Measurements from ENCODE around the gene GBE1.

Gene GBE1

DNA sequence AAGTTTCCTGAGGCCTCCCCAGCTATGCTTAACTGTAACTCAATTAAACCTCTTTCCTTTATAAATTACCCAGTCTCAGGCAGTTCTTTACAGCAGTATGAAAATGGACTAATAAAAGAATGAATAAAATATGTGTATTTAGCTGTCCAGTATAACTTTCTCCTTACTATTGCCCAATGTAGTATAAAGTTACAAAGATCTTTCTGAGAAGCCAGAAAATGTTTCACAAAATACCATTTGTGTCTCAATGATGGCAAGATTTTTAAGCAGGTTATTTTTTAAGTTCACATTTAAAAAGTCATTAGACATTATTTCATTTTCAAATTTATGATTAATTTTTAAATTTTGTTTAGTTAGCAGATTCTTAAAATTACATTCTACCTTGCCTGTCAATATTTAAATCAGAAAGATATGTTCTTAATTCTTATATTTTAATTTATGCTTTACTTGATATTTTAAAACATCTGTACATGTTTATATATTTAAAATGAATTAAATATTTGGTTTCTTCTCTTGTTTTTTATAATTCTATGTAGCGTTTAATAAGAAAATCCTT lies 189.2 kb downstream of the GBE1 start:
- no peak overlapping the region for H2AFZ ChIP-seq (ENCODE audit: low read length)
- H3K4me3 ChIP-seq (ENCODE audit: low read length), result no peak overlapping the region
- H3F3A ChIP-seq (ENCODE audit: insufficient read depth, low read length), result no peaks in the 10 kb centered on the region
- H3K27ac ChIP-seq (ENCODE audit: low read length), result no peak overlapping the region
- H3K27me3 ChIP-seq (replicated peaks; ENCODE audit: insufficient read depth, low read length), result no peaks in the 10 kb centered on the region
- H3K4me2 ChIP-seq (ENCODE audit: low read depth, low read length), result no peak overlapping the region
- H4K20me1 ChIP-seq (ENCODE audit: insufficient read depth, low read length), result no peaks in the 10 kb centered on the region
- no peak for TF ChIP-seq EZH2 (optimal IDR thresholded peaks at IDR 0.05; ENCODE audit: low read depth, low read length)
- no peak for TF ChIP-seq EZH2phosphoT487 (IDR thresholded peaks at IDR 0.05; ENCODE audit: low read length)
- TF ChIP-seq, protein P1, sequence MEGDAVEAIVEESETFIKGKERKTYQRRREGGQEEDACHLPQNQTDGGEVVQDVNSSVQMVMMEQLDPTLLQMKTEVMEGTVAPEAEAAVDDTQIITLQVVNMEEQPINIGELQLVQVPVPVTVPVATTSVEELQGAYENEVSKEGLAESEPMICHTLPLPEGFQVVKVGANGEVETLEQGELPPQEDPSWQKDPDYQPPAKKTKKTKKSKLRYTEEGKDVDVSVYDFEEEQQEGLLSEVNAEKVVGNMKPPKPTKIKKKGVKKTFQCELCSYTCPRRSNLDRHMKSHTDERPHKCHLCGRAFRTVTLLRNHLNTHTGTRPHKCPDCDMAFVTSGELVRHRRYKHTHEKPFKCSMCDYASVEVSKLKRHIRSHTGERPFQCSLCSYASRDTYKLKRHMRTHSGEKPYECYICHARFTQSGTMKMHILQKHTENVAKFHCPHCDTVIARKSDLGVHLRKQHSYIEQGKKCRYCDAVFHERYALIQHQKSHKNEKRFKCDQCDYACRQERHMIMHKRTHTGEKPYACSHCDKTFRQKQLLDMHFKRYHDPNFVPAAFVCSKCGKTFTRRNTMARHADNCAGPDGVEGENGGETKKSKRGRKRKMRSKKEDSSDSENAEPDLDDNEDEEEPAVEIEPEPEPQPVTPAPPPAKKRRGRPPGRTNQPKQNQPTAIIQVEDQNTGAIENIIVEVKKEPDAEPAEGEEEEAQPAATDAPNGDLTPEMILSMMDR (IDR thresholded peaks at IDR 0.05; ENCODE audit: low read length), result no peak
- no peak for DNase-seq
- H3K9me3 ChIP-seq (replicated peaks; ENCODE audit: insufficient read depth, low read length), result no peaks in the 10 kb centered on the region
- no peaks in the 10 kb centered on the region for H3K9me2 ChIP-seq (replicated peaks; ENCODE audit: insufficient read depth, low read length)
- H3K79me2 ChIP-seq (ENCODE audit: low read length), result no peaks in the 10 kb centered on the region
- H3K4me1 ChIP-seq (ENCODE audit: low read length), result no peaks in the 10 kb centered on the region
- H3K9ac ChIP-seq (ENCODE audit: low read length), result no peak overlapping the region
- H3K36me3 ChIP-seq (replicated peaks; ENCODE audit: insufficient read depth, low read length), result no peaks in the 10 kb centered on the region

DNA sequence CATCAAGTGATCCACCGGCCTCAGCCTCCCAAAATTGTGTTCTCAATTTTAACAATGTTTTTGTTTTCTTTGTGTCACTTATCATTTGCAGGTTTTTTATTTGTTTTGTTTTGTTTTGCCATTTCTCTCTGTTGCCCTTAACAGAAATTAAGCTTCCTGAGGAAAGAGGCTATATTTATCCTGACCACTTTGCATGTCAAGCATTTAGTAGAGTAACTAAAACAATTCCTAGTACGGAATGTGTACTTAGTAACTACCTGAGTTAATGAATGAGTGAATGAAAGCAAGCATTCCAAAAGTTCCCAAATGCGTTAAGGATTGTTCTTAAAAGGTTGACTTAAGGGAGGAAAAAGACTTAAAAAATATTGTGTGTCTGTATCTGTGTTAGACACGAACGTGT lies 193.1 kb downstream of the GBE1 start:
- H3K9ac ChIP-seq (ENCODE audit: low read length), result no peak overlapping the region
- TF ChIP-seq EZH2phosphoT487 (IDR thresholded peaks at IDR 0.05; ENCODE audit: low read length) (no peak), EZH2 (optimal IDR thresholded peaks at IDR 0.05; ENCODE audit: low read depth, low read length) (no peak)
- TF ChIP-seq, protein P1 (IDR thresholded peaks at IDR 0.05; ENCODE audit: low read length), result no peak
- H3K79me2 ChIP-seq (ENCODE audit: low read length), result no peaks in the 10 kb centered on the region
- no peak overlapping the region for H2AFZ ChIP-seq (ENCODE audit: low read length)
- no peaks in the 10 kb centered on the region for H3K9me3 ChIP-seq (replicated peaks; ENCODE audit: insufficient read depth, low read length)
- H3K27ac ChIP-seq (ENCODE audit: low read length), result no peak overlapping the region
- H3K4me2 ChIP-seq (ENCODE audit: low read depth, low read length), result no peak overlapping the region
- H3K36me3 ChIP-seq (replicated peaks; ENCODE audit: insufficient read depth, low read length), result no peaks in the 10 kb centered on the region
- H3K9me2 ChIP-seq (replicated peaks; ENCODE audit: insufficient read depth, low read length), result no peaks in the 10 kb centered on the region
- no peaks in the 10 kb centered on the region for H4K20me1 ChIP-seq (ENCODE audit: insufficient read depth, low read length)
- DNase-seq, result no peak
- no peaks in the 10 kb centered on the region for H3F3A ChIP-seq (ENCODE audit: insufficient read depth, low read length)
- H3K27me3 ChIP-seq (replicated peaks; ENCODE audit: insufficient read depth, low read length), result no peaks in the 10 kb centered on the region
- no peak overlapping the region for H3K4me3 ChIP-seq (ENCODE audit: low read length)
- no peaks in the 10 kb centered on the region for H3K4me1 ChIP-seq (ENCODE audit: low read length)

DNA sequence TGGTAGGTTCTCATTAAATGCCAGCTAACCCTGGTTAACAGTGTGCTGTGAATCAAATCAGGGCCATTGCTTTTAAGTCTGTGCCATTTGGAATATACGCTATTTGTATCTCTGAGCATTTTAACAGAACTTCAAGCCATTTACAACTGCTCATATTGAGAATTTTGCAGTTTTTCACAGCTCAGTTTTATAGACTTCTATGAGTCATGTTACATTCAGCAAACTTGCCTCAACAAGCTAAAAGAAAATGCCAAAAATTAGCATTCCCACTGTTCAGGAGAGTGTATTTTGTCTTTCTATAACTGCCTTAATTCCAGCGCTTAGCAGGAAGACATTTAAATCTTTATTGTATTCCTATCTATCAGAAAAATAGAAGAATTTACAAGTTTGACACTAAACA lies 196.4 kb downstream of the GBE1 start:
- no peak overlapping the region for H3K27ac ChIP-seq (ENCODE audit: low read length)
- no peaks in the 10 kb centered on the region for H3K9me2 ChIP-seq (replicated peaks; ENCODE audit: insufficient read depth, low read length)
- H3K27me3 ChIP-seq (replicated peaks; ENCODE audit: insufficient read depth, low read length), result no peaks in the 10 kb centered on the region
- H3F3A ChIP-seq (ENCODE audit: insufficient read depth, low read length), result no peaks in the 10 kb centered on the region
- TF ChIP-seq, protein P1 (IDR thresholded peaks at IDR 0.05; ENCODE audit: low read length), result no peak
- no peak for TF ChIP-seq EZH2phosphoT487 (IDR thresholded peaks at IDR 0.05; ENCODE audit: low read length)
- TF ChIP-seq EZH2 (optimal IDR thresholded peaks at IDR 0.05; ENCODE audit: low read depth, low read length), result no peak
- no peaks in the 10 kb centered on the region for H3K36me3 ChIP-seq (replicated peaks; ENCODE audit: insufficient read depth, low read length)
- H3K9me3 ChIP-seq (replicated peaks; ENCODE audit: insufficient read depth, low read length), result no peaks in the 10 kb centered on the region
- H3K79me2 ChIP-seq (ENCODE audit: low read length), result no peaks in the 10 kb centered on the region
- H4K20me1 ChIP-seq (ENCODE audit: insufficient read depth, low read length), result no peaks in the 10 kb centered on the region
- H2AFZ ChIP-seq (ENCODE audit: low read length), result no peak overlapping the region
- H3K4me2 ChIP-seq (ENCODE audit: low read depth, low read length), result no peak overlapping the region
- DNase-seq, result no peak
- no peaks in the 10 kb centered on the region for H3K4me1 ChIP-seq (ENCODE audit: low read length)
- H3K4me3 ChIP-seq (ENCODE audit: low read length), result no peak overlapping the region
- H3K9ac ChIP-seq (ENCODE audit: low read length), result no peak overlapping the region

Data from MM.1S (cell line).